ENCODE measurements around the gene TEAD4.
A peak's percentile ranks its signal among the peaks of the same experiment; 100 is the strongest.

Gene TEAD4

DNA sequence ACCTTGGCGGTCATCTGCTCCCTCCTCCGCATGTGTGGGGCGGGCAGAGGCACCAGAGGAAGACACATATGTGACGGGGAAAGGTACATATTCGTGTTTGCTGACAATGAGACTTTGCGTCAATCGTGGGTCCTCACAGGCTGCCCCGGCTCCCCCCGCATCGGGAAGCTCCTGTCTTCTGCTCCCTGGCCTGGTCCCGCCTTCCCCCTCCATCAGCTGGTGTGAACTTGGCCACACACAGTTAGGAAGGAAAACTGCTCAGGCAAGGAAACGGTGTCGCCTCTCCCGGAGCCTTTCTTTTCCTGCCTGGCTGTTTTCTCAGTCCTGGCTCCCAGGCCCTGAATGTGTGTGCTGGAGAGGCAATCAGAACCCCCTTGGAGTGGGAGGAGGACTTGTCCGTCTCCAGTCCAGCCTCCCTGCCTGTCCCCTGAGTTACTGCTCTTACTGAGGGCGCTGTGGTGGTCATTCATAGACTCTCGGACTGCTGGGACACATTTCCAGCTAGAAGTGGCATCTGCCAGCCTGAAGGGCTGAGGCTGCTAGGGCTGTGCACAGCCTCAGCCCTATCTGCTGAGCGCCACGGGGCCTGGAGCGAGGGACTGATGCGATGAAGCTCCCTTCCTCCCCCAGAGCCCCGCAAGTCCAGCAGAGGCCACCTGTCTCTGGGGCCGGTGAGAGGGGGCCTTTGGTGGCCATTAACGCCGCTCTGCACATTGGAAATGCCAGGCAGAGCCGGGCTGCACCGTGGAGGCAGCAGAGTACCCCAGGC, 73.8 kb downstream of the TEAD4 start:
- DNase-seq (ENCODE audit: low spot score) = no peak

DNA sequence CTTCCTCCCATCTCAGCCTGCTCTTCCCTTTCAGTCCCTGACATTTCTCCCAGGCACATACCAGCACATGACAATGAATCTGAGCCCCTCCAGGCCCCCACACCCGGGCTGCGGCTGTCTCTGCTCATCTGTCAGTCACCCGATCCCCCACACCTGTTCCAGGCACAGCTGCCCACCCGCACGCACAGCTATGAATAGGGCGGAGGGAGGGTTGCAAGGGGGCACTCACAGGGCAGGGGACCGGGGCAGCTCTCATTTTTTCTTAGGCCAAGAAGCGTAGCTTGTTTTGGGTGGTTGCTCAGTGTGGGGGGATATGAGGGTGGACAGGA, 74.3 kb downstream of the TEAD4 start:
- no peak for DNase-seq (ENCODE audit: low spot score)

DNA sequence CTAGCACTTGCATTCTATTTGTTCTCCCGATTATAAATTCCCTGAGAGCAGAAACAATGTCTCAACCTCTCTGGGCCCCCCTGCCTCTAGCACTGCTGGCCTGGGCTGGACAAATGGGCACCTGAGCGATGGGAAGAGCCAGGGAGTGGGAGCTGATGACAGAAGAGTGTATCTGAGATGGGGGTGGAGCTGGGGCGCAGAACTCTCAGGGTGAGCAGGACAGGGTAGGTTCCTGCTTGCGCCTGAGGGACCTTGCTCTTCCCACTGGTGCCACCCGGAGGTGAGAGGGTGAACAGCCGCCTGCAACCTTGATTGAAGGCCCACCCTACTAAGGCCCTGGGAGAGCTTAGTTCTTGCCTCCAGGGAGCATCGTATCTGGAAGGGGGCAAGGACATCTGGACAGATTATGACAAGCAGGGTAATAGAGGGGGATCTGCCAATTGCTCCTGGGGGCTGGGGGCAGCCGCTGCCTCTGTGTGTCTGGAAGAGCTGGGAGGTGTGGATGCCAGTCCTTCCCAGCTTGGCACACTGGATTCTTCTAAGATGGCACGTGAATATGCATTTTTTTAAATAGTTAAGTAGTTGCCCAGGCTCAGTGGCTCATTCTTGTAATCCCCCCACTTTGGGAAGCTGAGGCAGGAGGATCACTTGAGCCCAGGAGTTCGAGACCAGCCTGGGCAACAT, 75.0 kb downstream of the TEAD4 start:
- peak; percentile 77 for DNase-seq (ENCODE audit: low spot score)

DNA sequence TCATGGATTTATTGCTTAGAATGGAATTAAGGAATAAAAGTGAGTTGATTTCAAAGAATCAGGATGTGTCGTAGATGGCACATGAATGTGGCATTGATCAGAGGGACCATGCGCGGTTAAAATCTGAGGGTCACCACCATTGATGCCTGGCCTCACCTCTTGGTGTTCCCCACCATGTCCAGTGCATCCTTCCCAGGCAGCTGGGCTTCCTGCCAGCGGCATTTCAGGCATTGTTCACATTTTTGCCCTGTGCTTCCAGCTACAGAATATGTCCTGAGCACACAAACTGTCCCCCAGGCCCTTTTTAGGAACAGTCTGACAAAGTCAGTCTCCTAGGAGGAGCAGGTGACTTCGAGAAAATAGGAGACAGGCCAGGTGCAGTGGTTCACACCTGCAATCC, 76.0 kb downstream of the TEAD4 start:
- no peak for DNase-seq (ENCODE audit: low spot score)

DNA sequence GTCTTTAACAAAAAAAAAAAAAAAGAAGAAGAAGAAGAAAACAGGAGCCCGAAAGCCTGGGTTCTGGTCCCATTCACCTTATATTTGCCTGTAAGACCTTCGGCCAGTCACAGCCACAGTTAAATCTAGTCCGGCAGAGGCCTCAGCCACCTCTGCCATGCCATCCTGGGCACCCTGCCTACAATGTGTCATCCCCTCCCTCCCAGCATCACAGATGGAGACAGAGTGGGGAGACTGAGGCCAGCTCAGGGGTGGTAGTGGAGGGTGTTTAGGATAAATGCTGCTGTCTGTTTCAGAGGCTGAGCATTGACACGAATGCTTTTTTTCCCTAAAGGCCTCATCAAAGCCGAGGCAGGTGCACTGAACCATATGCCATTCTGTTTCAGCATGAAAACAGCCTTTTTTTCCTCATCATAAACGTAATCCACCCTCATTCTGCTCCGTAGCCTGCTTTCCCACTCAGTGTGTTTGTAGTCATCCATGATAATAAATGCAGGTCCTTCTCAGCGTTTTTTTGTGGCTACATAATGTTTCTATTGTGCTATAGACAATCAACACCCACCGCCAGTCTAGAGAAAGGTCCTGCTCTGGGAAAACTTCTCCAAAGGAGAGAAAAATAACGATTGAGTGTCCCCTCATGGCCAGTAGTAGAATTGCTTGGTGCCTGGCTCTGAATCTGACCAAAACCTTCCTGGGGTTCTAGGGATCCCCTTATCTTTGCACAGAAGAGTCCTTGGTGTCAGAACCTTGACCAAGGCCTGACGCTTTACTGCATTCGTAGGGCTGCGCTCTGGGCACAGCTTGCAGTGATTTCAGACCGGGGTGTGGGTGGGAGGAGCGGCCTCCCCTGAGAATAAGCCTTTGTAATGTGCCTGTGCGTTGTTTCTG, 76.9 kb downstream of the TEAD4 start:
- peak; percentile 82 for DNase-seq (ENCODE audit: low spot score)

- DNase-seq (ENCODE audit: low spot score) = no peak
Observed at GRCh38 chr12:3036901-3037600, 77.9 kb downstream of the TEAD4 start.

- no peak for DNase-seq (ENCODE audit: low spot score)
Observed at GRCh38 chr12:3038166-3038565, 79.0 kb downstream of the TEAD4 start.

DNA sequence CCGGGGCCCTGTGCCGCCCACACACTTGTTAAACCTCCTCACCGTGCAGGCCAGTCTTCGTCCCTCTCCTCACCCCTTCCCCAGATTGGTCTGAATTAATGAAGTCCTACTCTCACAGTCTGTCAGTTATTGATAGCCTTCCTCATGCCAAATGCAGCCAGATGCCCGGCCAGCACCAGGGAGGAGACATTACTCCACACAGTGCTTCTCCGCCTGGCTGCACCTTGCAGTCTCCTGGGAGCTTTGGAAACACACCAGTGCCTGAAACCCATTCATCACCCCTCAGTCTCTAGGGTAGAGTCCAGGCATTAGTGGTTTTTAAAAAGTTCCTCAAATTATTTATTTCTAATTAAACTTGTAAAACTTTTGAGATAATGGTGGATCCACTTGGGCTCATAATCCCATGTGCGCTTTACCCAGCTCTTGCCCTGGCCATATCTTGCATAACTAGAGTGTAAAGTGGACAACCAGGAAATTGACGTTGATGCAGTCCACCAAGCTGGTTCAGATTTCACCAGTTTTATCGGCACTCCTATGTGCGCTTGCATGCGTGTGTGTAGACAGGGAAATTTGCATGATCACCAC, 79.8 kb downstream of the TEAD4 start:
- no peak for DNase-seq (ENCODE audit: low spot score)

DNA sequence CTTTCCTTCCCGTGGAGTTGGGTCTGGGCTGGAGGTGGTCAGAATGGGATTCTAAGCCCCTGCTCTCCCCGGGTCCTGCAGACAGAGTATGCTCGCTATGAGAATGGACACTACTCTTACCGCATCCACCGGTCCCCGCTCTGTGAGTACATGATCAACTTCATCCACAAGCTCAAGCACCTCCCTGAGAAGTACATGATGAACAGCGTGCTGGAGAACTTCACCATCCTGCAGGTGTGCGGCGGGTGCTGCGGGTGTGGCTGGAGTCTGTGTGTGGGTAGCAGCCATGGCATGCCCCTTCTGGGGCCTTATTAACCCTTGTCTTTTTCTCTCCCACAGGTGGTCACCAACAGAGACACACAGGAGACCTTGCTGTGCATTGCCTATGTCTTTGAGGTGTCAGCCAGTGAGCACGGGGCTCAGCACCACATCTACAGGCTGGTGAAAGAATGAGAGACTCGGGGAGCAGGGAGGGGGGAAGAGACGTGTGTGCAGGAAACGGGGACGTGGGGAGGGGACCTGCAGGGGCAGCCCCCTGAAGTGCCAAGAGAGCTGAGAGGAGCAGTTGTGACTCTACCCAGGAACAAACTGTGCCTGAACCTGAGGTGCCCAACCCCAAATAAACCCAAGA, 80.9 kb downstream of the TEAD4 start:
- DNase-seq (ENCODE audit: low spot score) = no peak

- no peak for DNase-seq (ENCODE audit: low spot score)
Observed at GRCh38 chr12:3040663-3041544, 81.7 kb downstream of the TEAD4 start.

DNA sequence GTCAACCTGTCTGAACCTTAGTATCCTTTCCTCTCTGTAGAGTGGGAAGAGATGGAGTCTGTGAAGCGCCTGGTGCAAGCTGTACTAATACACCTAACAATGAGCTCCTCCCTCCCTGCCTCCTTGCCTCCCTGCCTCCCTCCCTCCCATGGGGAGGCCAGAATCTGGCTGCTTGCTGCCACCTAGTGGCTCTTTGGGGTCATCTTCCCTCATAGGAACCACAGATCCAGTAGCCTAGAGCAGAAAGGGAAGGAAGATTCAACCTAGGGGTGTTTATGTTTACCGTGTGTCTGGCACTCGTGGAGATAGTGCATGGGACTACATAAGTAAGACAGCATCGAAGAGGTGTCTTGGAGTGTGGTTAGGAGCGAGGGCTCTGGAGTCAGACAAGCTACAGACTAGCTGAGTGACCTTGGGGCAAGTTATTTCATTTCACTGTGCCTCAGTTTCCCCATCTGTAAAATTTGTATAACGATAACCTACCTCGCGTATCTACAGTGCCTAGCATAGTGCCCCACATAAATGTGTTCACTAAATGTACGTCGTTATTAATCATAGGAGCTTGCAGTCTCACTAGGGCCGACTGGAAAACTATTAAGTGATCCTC, 82.5 kb downstream of the TEAD4 start:
- peak; percentile 88 for DNase-seq (ENCODE audit: low spot score)

GRCh38 chr12:3042394-3042793, 83.2 kb downstream of the TEAD4 start:
- DNase-seq (ENCODE audit: low spot score) = no peak

GRCh38 chr12:3042826-3043225, 83.6 kb downstream of the TEAD4 start:
- no peak for DNase-seq (ENCODE audit: low spot score)

- DNase-seq (ENCODE audit: low spot score) = no peak
Observed at GRCh38 chr12:3043406-3043805, 84.2 kb downstream of the TEAD4 start.

DNA sequence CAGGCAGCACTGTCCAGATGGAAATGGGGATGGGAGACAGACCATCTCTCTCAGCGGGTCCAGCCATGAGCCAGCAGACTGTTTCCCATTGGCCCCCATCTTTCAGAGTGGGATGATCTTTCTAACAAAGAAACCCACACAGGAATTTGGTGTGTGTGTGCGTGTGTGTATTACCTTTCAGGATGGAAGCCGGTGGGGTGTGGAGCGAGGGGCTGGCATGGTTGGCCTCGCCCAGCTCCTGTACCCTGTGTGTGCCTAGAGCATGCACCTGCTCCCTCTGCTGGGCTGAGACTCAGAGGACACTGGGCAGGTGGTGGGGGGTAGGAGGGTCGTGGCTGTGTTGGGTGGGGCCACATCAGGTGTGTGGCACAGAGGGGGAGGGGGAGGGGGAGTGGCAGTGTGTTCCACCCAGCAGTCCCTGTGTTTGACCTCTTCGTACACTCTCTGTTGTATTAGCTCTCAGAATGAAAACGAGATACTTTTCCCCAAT, 85.0 kb downstream of the TEAD4 start:
- no peak for DNase-seq (ENCODE audit: low spot score)

GRCh38 chr12:3045494-3045893, 86.3 kb downstream of the TEAD4 start:
- no peak for DNase-seq (ENCODE audit: low spot score)

GRCh38 chr12:3045989-3046388, 86.8 kb downstream of the TEAD4 start:
- no peak for DNase-seq (ENCODE audit: low spot score)

DNA sequence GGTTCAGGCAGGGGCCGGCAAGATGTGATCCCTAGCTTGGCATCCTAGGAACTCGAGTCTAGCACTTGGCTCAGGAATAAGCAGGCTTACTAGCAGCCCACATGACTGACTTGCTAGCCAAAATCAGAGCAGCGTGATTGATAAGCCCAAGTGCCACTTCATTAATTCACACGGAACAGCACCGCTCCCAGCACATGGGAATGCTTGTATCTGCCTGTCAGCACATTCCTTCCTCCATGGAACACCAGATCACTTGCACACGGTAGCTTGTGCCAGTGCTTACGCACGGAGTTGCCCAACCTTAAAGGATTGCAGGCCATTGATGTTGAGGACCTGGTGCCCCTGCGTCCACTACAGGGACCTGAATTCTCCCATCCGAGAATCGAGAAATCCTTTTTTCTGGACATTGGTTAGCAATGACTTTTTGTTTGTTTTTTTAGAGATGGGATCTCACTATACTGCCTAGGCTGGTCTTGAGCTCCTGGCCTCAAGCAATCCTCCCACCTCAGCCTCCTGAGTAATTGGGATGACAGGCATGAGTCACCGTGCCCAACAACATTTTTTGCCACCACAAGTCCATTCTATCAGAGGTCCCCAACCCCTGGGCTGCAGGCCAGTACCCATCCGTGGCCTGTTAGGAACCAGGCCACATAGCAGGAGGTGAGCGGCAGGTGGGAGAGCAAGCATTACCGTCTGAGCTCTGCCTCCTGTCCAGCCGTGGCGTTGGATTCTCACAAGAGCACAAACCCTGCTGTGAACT, 87.4 kb downstream of the TEAD4 start:
- no peak for DNase-seq (ENCODE audit: low spot score)

DNA sequence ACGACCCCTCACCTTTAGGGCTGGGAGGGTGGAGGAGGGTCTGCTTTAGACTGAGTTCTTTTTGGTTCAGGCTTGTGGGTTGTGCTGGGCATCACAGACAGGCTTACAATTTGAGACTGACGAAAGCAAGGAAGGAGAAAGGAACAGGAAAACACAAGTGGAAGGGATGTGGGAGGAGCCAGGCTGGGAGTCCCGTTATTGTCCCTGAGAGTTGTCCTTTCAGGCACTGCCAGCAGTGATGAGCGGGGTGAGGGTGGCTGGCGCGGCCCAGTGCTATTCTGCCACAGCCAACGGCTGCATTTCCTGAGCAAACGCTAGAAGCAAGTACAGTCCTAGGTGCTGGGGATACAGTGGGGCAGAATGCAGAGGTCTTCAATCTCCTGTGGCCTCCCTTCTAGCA, 88.8 kb downstream of the TEAD4 start:
- DNase-seq (ENCODE audit: low spot score) = no peak
